ENCODE results near the gene FNBP1L. TPM values are rescaled to one million over a fixed set of nuclear protein-coding genes. Genes with fewer than 3 reads are reported as not detected.

The FNBP1L gene
- total RNA-seq, 1 donor from 2014 or later: 78.6 TPM

DNA sequence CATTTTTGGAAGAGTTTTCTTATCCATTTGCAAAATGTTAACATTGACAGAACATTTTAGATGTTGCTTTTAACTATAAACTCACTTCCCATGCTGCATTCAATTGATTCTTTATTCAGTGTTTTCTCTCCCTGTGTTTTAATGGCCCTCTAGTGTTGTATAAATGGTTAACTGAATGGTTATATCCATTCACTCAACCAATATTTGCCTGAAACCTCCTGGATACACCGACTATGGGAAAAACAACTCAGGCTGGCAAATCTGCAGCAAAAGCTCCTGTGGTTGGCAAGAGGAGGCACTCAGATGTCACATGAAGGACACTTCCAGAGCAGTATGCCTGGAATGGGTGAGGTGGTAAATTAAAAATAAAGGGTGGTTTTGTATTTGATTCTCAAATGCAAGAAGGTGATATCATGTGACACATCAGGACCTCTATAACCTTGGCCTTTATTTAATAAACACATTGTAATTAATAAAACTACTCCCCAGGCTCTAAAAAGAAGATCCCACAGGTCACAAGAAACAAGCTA, 126.1 kb downstream of the FNBP1L start:
- H3K36me3 ChIP-seq (ENCODE audit: control insufficient read depth, insufficient read depth, low read length): peaks cover 3% of the 10 kb centered on the region
- no peak for DNase-seq (ENCODE audit: low read depth)
- no peak overlapping the region for H3K4me3 ChIP-seq (ENCODE audit: low read depth, low read length)
- no peaks in the 10 kb centered on the region for H3K27me3 ChIP-seq (ENCODE audit: control insufficient read depth, insufficient read depth, low read length)
- TF ChIP-seq, protein P1, sequence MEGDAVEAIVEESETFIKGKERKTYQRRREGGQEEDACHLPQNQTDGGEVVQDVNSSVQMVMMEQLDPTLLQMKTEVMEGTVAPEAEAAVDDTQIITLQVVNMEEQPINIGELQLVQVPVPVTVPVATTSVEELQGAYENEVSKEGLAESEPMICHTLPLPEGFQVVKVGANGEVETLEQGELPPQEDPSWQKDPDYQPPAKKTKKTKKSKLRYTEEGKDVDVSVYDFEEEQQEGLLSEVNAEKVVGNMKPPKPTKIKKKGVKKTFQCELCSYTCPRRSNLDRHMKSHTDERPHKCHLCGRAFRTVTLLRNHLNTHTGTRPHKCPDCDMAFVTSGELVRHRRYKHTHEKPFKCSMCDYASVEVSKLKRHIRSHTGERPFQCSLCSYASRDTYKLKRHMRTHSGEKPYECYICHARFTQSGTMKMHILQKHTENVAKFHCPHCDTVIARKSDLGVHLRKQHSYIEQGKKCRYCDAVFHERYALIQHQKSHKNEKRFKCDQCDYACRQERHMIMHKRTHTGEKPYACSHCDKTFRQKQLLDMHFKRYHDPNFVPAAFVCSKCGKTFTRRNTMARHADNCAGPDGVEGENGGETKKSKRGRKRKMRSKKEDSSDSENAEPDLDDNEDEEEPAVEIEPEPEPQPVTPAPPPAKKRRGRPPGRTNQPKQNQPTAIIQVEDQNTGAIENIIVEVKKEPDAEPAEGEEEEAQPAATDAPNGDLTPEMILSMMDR (IDR thresholded peaks at IDR 0.05; ENCODE audit: insufficient read depth, low read length, poor library complexity, severe bottlenecking): no peak

DNA sequence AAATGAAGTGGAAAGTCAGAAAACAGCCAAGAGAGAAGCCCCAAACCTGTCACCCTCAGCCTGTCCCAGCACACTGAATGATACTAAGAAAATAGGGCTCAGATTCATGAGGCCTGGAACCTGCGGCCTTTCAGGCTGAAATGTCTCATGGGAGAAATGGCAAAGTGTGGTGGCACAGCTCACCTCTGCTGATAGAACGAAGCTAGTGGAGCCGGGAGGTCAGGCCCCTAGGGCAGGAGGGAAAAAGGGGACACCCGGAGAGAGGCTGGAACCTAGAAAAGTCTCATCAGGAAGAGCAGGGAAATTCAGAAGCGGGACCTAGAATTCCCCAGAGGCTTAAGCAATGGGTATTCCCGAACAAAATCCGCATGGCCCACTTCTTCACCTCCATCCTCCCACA, 126.6 kb downstream of the FNBP1L start:
- Histone ChIP-seq H3K4me3 (ENCODE audit: low read depth, low read length) (no peak overlapping the region), H3K27me3 (ENCODE audit: control insufficient read depth, insufficient read depth, low read length) (no peaks in the 10 kb centered on the region), H3K36me3 (ENCODE audit: control insufficient read depth, insufficient read depth, low read length) (peaks cover 4% of the 10 kb centered on the region)
- DNase-seq (ENCODE audit: low read depth): no peak
- TF ChIP-seq, protein P1 (IDR thresholded peaks at IDR 0.05; ENCODE audit: insufficient read depth, low read length, poor library complexity, severe bottlenecking): no peak

DNA sequence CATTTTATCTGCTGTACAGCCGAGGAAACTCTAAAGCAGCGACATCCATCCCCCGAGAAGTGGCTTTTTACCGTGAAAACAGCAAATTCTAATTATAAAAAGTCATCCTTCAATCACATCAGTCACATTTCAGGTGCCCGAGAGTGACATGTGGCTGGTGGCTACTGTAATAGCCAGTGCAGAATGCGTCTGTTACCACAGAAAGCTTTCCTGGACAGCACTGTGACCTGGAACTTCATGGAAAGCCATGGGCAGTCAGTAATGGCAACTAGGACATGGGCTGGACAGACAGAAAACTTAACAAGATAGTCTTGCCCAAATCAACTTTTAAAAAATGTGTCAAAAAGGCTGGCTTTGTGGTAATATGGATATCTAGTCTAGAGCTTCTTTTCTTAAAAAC, 127.1 kb downstream of the FNBP1L start:
- no peak overlapping the region for H3K4me3 ChIP-seq (ENCODE audit: low read depth, low read length)
- peaks cover 4% of the 10 kb centered on the region for H3K36me3 ChIP-seq (ENCODE audit: control insufficient read depth, insufficient read depth, low read length)
- no peak for DNase-seq (ENCODE audit: low read depth)
- no peaks in the 10 kb centered on the region for H3K27me3 ChIP-seq (ENCODE audit: control insufficient read depth, insufficient read depth, low read length)
- TF ChIP-seq, protein P1 (IDR thresholded peaks at IDR 0.05; ENCODE audit: insufficient read depth, low read length, poor library complexity, severe bottlenecking): no peak

DNA sequence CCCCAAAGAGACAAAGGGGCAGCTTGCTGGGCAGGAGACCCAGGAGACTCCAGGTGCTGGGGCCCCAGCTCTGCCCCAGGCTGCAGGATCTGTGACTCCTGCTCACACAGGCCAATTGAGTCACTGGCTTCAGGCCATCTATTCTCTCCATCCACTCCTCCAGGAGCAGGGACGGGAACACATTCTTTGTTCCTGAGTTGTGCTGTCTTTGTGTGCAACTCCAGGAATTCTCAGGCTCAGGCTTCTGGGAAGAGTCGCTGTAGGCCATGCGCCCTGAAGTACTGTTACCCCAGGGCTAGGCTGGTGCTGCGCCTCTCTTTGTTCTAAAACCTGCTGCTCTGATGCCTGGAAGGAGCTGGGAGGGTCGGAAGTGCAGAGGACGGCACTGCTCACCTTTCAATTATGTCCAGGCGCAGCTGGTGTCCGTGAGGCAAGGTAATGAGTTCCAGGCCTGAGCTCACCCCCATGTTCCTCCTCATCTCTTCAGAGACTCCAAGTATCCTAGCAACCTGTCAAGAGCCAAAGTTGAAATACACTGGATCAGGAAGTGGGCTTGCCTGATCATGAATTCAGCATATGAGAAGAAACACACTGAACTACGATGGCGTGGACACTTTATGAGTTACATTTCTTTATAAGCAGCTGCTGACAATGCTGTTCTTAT, 127.8 kb downstream of the FNBP1L start:
- Histone ChIP-seq H3K27me3 (ENCODE audit: control insufficient read depth, insufficient read depth, low read length) (no peaks in the 10 kb centered on the region), H3K36me3 (ENCODE audit: control insufficient read depth, insufficient read depth, low read length) (peaks cover 4% of the 10 kb centered on the region), H3K4me3 (ENCODE audit: low read depth, low read length) (no peak overlapping the region)
- no peak for DNase-seq (ENCODE audit: low read depth)
- TF ChIP-seq, protein P1 (IDR thresholded peaks at IDR 0.05; ENCODE audit: insufficient read depth, low read length, poor library complexity, severe bottlenecking): no peak

DNA sequence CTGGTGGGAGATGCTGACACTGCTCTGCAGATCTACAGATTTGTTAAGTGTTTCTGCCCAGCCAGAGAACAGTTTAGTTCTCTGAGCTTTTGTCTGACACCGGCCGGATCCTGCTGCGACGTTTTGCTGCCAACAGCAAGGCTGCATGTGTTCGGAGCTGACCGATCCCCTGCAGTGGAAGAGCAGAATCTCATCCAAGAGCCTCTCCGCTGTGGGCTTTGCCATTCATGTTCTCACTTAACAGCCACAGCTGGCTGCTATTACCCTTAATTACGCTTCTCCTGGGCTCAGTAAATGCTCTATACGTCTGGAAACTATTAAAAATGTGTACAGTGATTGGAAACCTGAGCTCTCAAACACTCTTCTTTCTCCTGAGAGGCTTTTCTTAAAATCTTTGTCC, 128.4 kb downstream of the FNBP1L start:
- peaks cover 4% of the 10 kb centered on the region for H3K36me3 ChIP-seq (ENCODE audit: control insufficient read depth, insufficient read depth, low read length)
- DNase-seq (ENCODE audit: low read depth): no peak
- no peak overlapping the region for H3K4me3 ChIP-seq (ENCODE audit: low read depth, low read length)
- TF ChIP-seq, protein P1 (IDR thresholded peaks at IDR 0.05; ENCODE audit: insufficient read depth, low read length, poor library complexity, severe bottlenecking): no peak
- no peaks in the 10 kb centered on the region for H3K27me3 ChIP-seq (ENCODE audit: control insufficient read depth, insufficient read depth, low read length)

DNA sequence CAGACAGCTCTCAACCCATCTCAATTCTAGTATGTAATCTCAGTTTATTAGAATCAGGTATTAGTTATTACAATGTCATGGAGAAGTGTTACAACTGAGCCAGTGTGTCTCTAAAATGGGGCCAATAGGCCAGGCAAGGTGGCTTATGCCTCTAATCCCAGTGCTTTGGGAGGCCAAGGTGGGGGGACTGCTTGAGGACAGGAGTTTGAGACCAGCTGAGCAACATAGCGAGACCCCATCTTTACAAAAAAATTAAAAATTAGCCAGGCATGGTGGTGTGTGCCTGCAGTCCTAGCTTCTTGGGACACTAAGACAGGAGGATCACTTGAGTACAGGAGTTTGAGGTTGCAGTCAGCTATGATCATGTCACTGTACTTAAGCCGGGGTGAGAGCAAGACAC, 128.8 kb downstream of the FNBP1L start:
- Histone ChIP-seq H3K4me3 (ENCODE audit: low read depth, low read length) (no peak overlapping the region), H3K36me3 (ENCODE audit: control insufficient read depth, insufficient read depth, low read length) (peaks cover 4% of the 10 kb centered on the region), H3K27me3 (ENCODE audit: control insufficient read depth, insufficient read depth, low read length) (no peaks in the 10 kb centered on the region)
- no peak for DNase-seq (ENCODE audit: low read depth)
- TF ChIP-seq, protein P1 (IDR thresholded peaks at IDR 0.05; ENCODE audit: insufficient read depth, low read length, poor library complexity, severe bottlenecking): no peak
